H1 (cell line): Measurements from ENCODE around the gene AMPD3. TPM values are rescaled to one million over a fixed set of nuclear protein-coding genes. Genes with fewer than 3 reads are reported as not detected.

Source experiments
- CTCF ChIA-PET: fragments of 300-600 bp; sonication (Branson Sonifier 250); formaldehyde crosslinking; loops from one replicate; lab custom pipeline; 2021; ENCODE audit not compliant: partially characterized antibody; lab: Charles Lee
- POLR2A ChIA-PET: fragments of 300-600 bp; sonication (Branson Sonifier 250); formaldehyde crosslinking; loops from one replicate; lab custom pipeline; 2021; ENCODE audit warnings: inconsistent platforms; ENCODE audit not compliant: partially characterized antibody; lab: Charles Lee
- DNase-seq, 2 experiments: peaks; one replicate each; pipeline versions ENCODE4 v3.0.0 to v3.0.0-alpha.2; 2010 to 2022; ENCODE audit warnings: low spot score in 2 of 2, low read depth in 1 of 2, mixed read lengths in 1 of 2
- FAIRE-seq: peaks from 2 replicates; lab custom pipeline; 2011; peaks lifted over from hg19 to GRCh38; lab: Jason Lieb, UNC
- H2AFZ ChIP-seq: 2 replicates; pipeline ENCODE4 v1.8.1; 2012; ENCODE audit warnings: low read length, inconsistent platforms
- H2AK5ac ChIP-seq: 2 replicates; pipeline ENCODE4 v1.6.1; 2013; ENCODE audit warnings: low read depth, low read length
- H2BK120ac ChIP-seq: replicated peaks from 2 replicates; pipeline ENCODE3; 2013; ENCODE audit warnings: low read depth, low read length, inconsistent platforms
- H2BK12ac ChIP-seq: 2 replicates; pipeline ENCODE4 v1.6.1; 2013; ENCODE audit warnings: low read depth, low read length
- H2BK15ac ChIP-seq: 2 replicates; pipeline ENCODE4 v1.6.1; 2013; ENCODE audit warnings: low read length
- H2BK20ac ChIP-seq: 2 replicates; pipeline ENCODE4 v1.6.1; 2013; ENCODE audit warnings: low read length
- H2BK5ac ChIP-seq: 2 replicates; pipeline ENCODE4 v1.6.1; 2013; ENCODE audit warnings: low read depth, low read length
- H3K14ac ChIP-seq: 2 replicates; pipeline ENCODE4 v1.6.1; 2013; ENCODE audit warnings: inconsistent platforms; ENCODE audit not compliant: insufficient read length
- H3K18ac ChIP-seq: 2 replicates; pipeline ENCODE4 v1.6.1; 2013; ENCODE audit warnings: low read length; ENCODE audit errors: extremely low read depth
- H3K23ac ChIP-seq: 2 replicates; pipeline ENCODE4 v1.6.1; 2013; ENCODE audit warnings: inconsistent platforms; ENCODE audit not compliant: insufficient read length
- H3K23me2 ChIP-seq: 2 replicates; pipeline ENCODE4 v1.6.1; 2013; ENCODE audit warnings: low read depth, low read length
- H3K27ac ChIP-seq: 2 replicates; pipeline ENCODE4 v1.6.1; 2011; ENCODE audit warnings: low read depth, low read length, inconsistent platforms
- H3K27me3 ChIP-seq, 4 experiments: replicated peaks in 1 of 4; 1 replicate in 1 of 4; 2 replicates in 3 of 4; pipeline versions ENCODE4 v1.6.1 to v1.8.1; 2011 to 2013; ENCODE audit warnings: low read length in 3 of 4, mild to moderate bottlenecking in 3 of 4, inconsistent platforms in 2 of 4, mixed read lengths in 2 of 4, moderate library complexity in 1 of 4; ENCODE audit not compliant: control insufficient read depth in 3 of 4, insufficient read depth in 3 of 4; ENCODE audit errors: extremely low read depth in 1 of 4
- H3K36me3 ChIP-seq, 4 experiments: 2 replicates each; pipeline versions ENCODE4 v1.6.1 to v1.8.1; 2011 to 2013; ENCODE audit warnings: mild to moderate bottlenecking in 4 of 4, low read length in 3 of 4, moderate library complexity in 2 of 4, control low read depth in 1 of 4, inconsistent platforms in 1 of 4; ENCODE audit not compliant: insufficient read depth in 4 of 4, control insufficient read depth in 2 of 4
- H3K4ac ChIP-seq: replicated peaks from 2 replicates; pipeline ENCODE3; 2013; ENCODE audit warnings: low read length, low read depth, mixed read lengths, inconsistent platforms; ENCODE audit not compliant: insufficient read length
- H3K4me1 ChIP-seq, 4 experiments: replicated peaks in 1 of 4; 1 replicate in 1 of 4; 2 replicates in 3 of 4; pipeline versions ENCODE4 v1.6.1 to v1.8.1; 2011 to 2013; ENCODE audit warnings: low read length in 3 of 4, inconsistent platforms in 2 of 4, mixed read lengths in 1 of 4; ENCODE audit not compliant: insufficient read depth in 4 of 4, control insufficient read depth in 3 of 4
- H3K4me2 ChIP-seq, 2 experiments: 2 replicates each; pipeline versions ENCODE4 v1.6.1 to v1.8.1; 2011 to 2013; ENCODE audit warnings: low read depth in 2 of 2, low read length in 2 of 2, control low read depth in 1 of 2, inconsistent platforms in 1 of 2, mild to moderate bottlenecking in 1 of 2; ENCODE audit not compliant: insufficient read depth in 1 of 2
- H3K4me3 ChIP-seq, 4 experiments: fragments of 200-600, 300-600 bp in 1 of 4; sonication (generic), shearing (Covaris generic), sonication (Bioruptor Twin) in 1 of 4; 2 replicates each; pipeline versions ENCODE4 v1.5.1 to v1.8.1; 2011 to 2016; ENCODE audit warnings: low read length in 4 of 4, low read depth in 3 of 4, control low read depth in 2 of 4, inconsistent platforms in 2 of 4, mild to moderate bottlenecking in 2 of 4, mixed read lengths in 1 of 4, moderate library complexity in 1 of 4; ENCODE audit not compliant: insufficient read depth in 2 of 4; ENCODE audit errors: extremely low read depth in 1 of 4
- H3K56ac ChIP-seq: replicated peaks from 2 replicates; pipeline ENCODE3; 2013; ENCODE audit warnings: low read depth, mild to moderate bottlenecking, mixed read lengths, low read length, inconsistent platforms; ENCODE audit not compliant: insufficient read length
- H3K79me1 ChIP-seq: 2 replicates; pipeline ENCODE4 v1.6.1; 2013; ENCODE audit warnings: low read depth, low read length, control low read depth
- H3K79me2 ChIP-seq, 2 experiments: 2 replicates each; pipeline versions ENCODE4 v1.6.1 to v1.8.1; 2012 to 2013; ENCODE audit warnings: low read length in 2 of 2, mild to moderate bottlenecking in 2 of 2, inconsistent platforms in 1 of 2; ENCODE audit not compliant: insufficient read depth in 2 of 2, control insufficient read depth in 1 of 2
- H3K9ac ChIP-seq, 4 experiments: replicated peaks in 1 of 4; 1 replicate in 1 of 4; 2 replicates in 3 of 4; pipeline versions ENCODE4 v1.6.1 to v1.8.1; 2011 to 2013; ENCODE audit warnings: low read depth in 3 of 4, low read length in 3 of 4, control low read depth in 2 of 4, mild to moderate bottlenecking in 2 of 4, moderate library complexity in 2 of 4, inconsistent platforms in 1 of 4; ENCODE audit errors: extremely low read depth in 1 of 4
- H3K9me3 ChIP-seq, 2 experiments: 2 replicates each; pipeline versions ENCODE4 v1.6.1 to v1.8.1; 2012 to 2013; ENCODE audit warnings: mild to moderate bottlenecking in 2 of 2, moderate library complexity in 2 of 2, control low read depth in 1 of 2, inconsistent platforms in 1 of 2, low read depth in 1 of 2, low read length in 1 of 2, mixed read lengths in 1 of 2; ENCODE audit not compliant: insufficient read depth in 2 of 2
- H4K20me1 ChIP-seq, 2 experiments: replicated peaks in 1 of 2; 2 replicates each; pipeline versions ENCODE3 to v1.8.1; 2011 to 2013; ENCODE audit warnings: inconsistent platforms in 2 of 2, low read length in 2 of 2, mild to moderate bottlenecking in 1 of 2; ENCODE audit not compliant: insufficient read depth in 2 of 2, control insufficient read depth in 1 of 2
- H4K5ac ChIP-seq: 2 replicates; pipeline ENCODE4 v1.6.1; 2013; ENCODE audit warnings: low read length, low read depth, mixed read lengths, inconsistent platforms; ENCODE audit not compliant: insufficient read length
- H4K8ac ChIP-seq: 2 replicates; pipeline ENCODE4 v1.8.0; 2013; ENCODE audit warnings: mild to moderate bottlenecking, moderate library complexity, low read length, inconsistent platforms; ENCODE audit not compliant: insufficient read depth; ENCODE audit errors: extremely low read depth
- H4K91ac ChIP-seq: replicated peaks from 2 replicates; pipeline ENCODE3; 2013; ENCODE audit warnings: low read length, mixed read lengths, inconsistent platforms; ENCODE audit not compliant: insufficient read length
- CHD1 ChIP-seq: IDR thresholded peaks from 2 replicates; pipeline ENCODE4 v1.6.1; 2012; ENCODE audit warnings: low read depth, low read length, improper control_type of control experiment
- GABPA ChIP-seq: IDR thresholded peaks from 2 replicates; pipeline ENCODE4 v1.6.1; 2011; ENCODE audit warnings: mild to moderate bottlenecking, low read length, moderate library complexity, borderline replicate concordance; ENCODE audit not compliant: insufficient read depth
- MAX ChIP-seq: IDR thresholded peaks from 2 replicates; pipeline ENCODE4 v1.6.1; 2012; ENCODE audit warnings: inconsistent platforms
- RNF2 ChIP-seq: fragments of 200-900, 300-1000 bp; sonication (generic); IDR thresholded peaks from 2 replicates; pipeline ENCODE4 v1.7.1; 2016; ENCODE audit warnings: borderline replicate concordance, low read depth, mild to moderate bottlenecking, antibody characterized with exemption, low read length; ENCODE audit not compliant: poor library complexity, severe bottlenecking; ENCODE audit errors: missing control alignments
- SIX5 ChIP-seq: IDR thresholded peaks from 2 replicates; pipeline ENCODE4 v1.6.1; 2011; ENCODE audit warnings: mild to moderate bottlenecking, low read depth, low read length
- SRF ChIP-seq: IDR thresholded peaks from 2 replicates; pipeline ENCODE4 v1.6.1; 2011; ENCODE audit warnings: mild to moderate bottlenecking, low read depth, low read length, moderate library complexity
- WGBS, 2 experiments: shearing (Covaris generic) in 1 of 2; methylation state at CpG; one replicate each; pipeline versions ENCODE4 v1.1.6 to v1.1.7; 2013 to 2015; ENCODE audit warnings: low lambda C conversion rate in 2 of 2, mixed read lengths in 2 of 2, inconsistent platforms in 1 of 2, low coverage in 1 of 2, missing lambda C conversion rate in 1 of 2; ENCODE audit not compliant: insufficient replicate concordance in 2 of 2, insufficient coverage in 1 of 2, insufficient read length in 1 of 2; ENCODE audit errors: extremely low coverage in 1 of 2, missing lambda C conversion rate in 1 of 2; 5-methylcytosine and 5-hydroxymethylcytosine counted together
- polyA plus RNA-seq, 7 experiments: library from polyadenylated mRNA; depleted of rRNA in 3 of 7; stranded (reverse) in 5 of 7; unstranded in 2 of 7; fragments of >200 nt in 5 of 7; fragments of 200-250 nt in 2 of 7; gene quantifications; 1 replicate in 5 of 7; 2 replicates in 1 of 7; 4 replicates in 1 of 7; pipeline versions ENCODE4 v1.2.1 to v1.2.3, GENCODE V29; 2011 to 2013; ENCODE audit warnings: missing spikeins in 2 of 7, mixed read lengths in 2 of 7
- total RNA-seq: library from RNA; stranded (reverse); fragmentation: NEBNext Ultra II Directional; extraction: Animal tissue kit (Norgen Biotek cat#: 25700); gene quantifications from 2 replicates; pipeline ENCODE4 v1.2.1, GENCODE V29; 2021

AMPD3 gene
- total and polyA plus RNA-seq, 2 of the 8 experiments (the other 6 are each of a cell fraction or from before 2014, with no cell fraction given): 4.0 to 6.3 TPM

GRCh38 chr11:10439351-10439750 lies 15.7 kb upstream of the AMPD3 start:
- Histone ChIP-seq H3K27ac (no peak overlapping the region), H2BK15ac (no peak overlapping the region), H3K23ac (no peak overlapping the region), H3K27me3 (no peaks in the 10 kb centered on the region), H2AK5ac (no peak overlapping the region), H2BK5ac (no peak overlapping the region), H3K23me2 (no peaks in the 10 kb centered on the region; the same call in 1 of the 2 replicates), H2AFZ (no peak overlapping the region), H3K18ac (no peak overlapping the region), H3K4me1 (no peaks in the 10 kb centered on the region), H4K91ac (no peak overlapping the region), H3K4me3 (no peak overlapping the region), H3K56ac (no peak overlapping the region), H3K9ac (no peak overlapping the region), H4K5ac (no peak overlapping the region), H3K79me1 (no peaks in the 10 kb centered on the region), H3K4me2 (no peak overlapping the region), H3K36me3 (no peaks in the 10 kb centered on the region), H2BK20ac (no peak overlapping the region), H3K14ac (no peak overlapping the region), H4K8ac (no peak overlapping the region), H2BK120ac (no peak overlapping the region), H3K4ac (no peak overlapping the region), H2BK12ac (no peak overlapping the region), H3K9me3 (no peaks in the 10 kb centered on the region), H3K79me2 (no peaks in the 10 kb centered on the region), H4K20me1 (no peaks in the 10 kb centered on the region)
- WGBS, 2 experiments: 89% methylated on average over 2 of the region's 2 CpGs; no CpG with 5 or more reads in 1 of the 2 experiments
- FAIRE-seq (no peak), DNase-seq (no peak)
- ChIA-PET CTCF (interaction anchor here (0.7 to 3.9 kb wide), 6 partner anchors 11 to 57 kb away, joined by 3 to 9 read pairs (median 4); partner anchors contain the start of gene AMPD3), POLR2A (no interaction called here)
- TF ChIP-seq CHD1 (no peak), GABPA (no peak), SRF (no peak), MAX (no peak), RNF2 (no peak), SIX5 (no peak)
